HG03280 (cell line): ENCODE results near the gene CFAP92.
"Not testable (repeated sequence)": the region's sequence is repeated elsewhere in the genome, so short reads cannot be mapped to it uniquely, and the experiment has no call there.

Source experiments
- ATAC-seq: cut with Tn5 transposase; IDR thresholded peaks from one replicate; pipeline ENCODE4 v1.9.1; 2021; ENCODE audit warnings: mild to moderate bottlenecking, moderate library complexity; ENCODE audit not compliant: unreplicated experiment

CFAP92 gene

GRCh38 chr3:128942161-128942952 lies 51.5 kb downstream of the CFAP92 start:
- no peak for ATAC-seq

- ATAC-seq: no peak
Measured at GRCh38 chr3:128940252-128940651, 53.6 kb downstream of the CFAP92 start.

- no peak for ATAC-seq
Measured at GRCh38 chr3:128936341-128936740, 57.5 kb downstream of the CFAP92 start.

DNA sequence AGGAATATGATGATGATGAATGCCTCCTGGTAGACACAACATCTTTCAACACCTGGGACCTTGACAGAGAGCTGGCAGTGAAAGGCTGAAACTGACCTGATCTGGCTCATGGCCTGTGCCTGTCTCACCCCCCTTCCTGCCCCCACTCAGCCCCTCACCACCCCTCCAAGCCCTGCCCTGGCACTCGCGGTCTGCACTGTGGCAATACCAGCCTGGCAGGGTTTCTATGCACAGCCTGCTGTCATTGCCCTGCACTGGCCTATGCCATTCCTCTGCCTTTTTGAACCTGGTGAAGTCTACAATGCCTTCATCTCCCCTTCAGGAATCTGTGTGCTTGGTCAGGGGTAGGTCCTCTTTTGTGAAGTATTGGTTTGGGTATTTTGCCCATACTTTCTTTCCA lies 58.0 kb downstream of the CFAP92 start:
- no peak for ATAC-seq

- no peak for ATAC-seq
Measured at GRCh38 chr3:128933922-128934253, 60.0 kb downstream of the CFAP92 start.

- no peak for ATAC-seq
Measured at GRCh38 chr3:128933213-128933921, 60.5 kb downstream of the CFAP92 start.

DNA sequence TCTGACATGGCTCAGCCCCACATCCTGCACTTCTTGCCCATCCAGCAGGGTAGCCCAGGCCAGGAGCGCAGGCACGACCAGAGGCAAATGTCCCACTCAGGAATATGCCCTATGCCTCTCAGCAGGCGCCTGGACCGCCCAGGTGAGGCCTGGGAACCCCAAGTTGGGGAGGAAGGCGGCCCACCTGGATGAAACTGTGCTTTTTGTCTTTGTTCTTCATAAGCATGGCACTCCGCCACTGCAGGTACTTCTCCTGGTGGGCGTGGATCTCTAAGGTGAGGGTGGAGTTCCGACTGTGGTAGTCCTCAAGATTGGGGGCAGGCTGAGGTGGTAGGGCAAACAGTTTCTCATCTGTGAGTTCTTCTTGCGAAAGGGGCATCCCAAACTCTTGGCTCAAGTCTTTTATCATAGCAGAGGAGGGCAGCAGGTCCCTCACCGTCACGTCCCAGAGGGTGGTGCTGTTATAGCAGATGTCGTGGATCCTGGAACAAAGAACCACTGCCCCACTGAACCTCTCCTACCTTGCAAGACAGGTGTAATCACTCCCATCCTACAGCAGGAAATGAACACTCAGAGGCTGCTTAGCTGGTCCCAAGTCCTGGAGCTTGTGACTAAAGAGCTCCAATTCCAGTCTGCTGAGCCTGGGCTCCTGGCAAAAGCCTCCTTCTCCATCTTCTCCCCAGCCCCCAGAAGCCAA lies 61.2 kb downstream of the CFAP92 start:
- ATAC-seq: no peak

GRCh38 chr3:128931046-128931445 lies 62.8 kb downstream of the CFAP92 start:
- no peak for ATAC-seq

GRCh38 chr3:128929364-128929763 lies 64.5 kb downstream of the CFAP92 start:
- ATAC-seq: no peak

- not testable (repeated sequence) for ATAC-seq
Measured at GRCh38 chr3:128923986-128924385, 69.9 kb downstream of the CFAP92 start.

DNA sequence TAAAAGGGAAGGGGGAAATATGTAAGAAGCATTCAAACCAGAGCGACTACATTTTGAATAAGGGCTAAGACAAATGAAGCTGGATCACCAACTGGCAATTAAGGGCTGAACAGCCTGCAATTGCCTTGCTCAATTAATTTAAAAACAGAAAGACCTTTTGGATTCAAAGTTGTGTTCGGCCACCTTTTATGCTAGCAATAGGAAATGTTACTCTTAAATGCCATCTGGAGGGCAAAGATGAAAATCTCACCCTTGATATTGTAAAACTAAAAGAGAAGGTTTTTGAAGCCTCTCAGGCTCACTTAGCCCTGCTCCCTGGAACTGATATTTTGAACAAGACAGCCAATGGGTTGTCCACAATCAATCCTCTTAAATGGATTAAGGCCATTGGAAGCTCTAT lies 70.3 kb downstream of the CFAP92 start:
- ATAC-seq: no peak

DNA sequence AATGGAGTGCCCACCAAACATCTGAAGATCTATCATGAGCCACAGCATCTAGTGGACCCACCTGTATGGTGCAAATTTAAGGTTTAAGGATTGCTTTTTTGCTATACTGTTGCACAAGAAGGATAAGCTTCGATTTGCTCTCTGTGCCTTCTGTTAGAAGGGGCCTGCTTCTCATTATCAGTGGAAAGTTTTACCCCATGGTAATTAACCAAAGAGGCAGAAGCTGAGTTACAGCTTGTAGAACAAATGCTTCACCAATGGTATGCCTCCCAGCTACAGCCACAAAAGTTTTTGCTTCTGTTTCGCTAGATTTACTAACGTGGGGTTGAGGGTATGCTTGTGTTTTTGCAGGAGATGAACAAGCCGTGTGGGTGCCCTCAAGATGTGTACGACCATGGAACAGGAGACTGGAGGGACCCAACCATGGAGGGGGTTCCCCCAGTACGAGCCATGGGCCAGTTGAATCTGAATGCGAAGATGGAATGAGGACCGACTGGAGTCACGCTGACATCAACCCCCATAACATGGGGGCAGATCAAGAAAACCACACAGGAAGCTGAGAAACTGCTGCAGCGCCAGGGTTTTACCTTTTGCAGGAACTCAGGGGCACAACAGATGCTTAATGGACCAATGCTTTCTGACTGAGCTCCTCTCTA lies 70.9 kb downstream of the CFAP92 start:
- no peak for ATAC-seq

DNA sequence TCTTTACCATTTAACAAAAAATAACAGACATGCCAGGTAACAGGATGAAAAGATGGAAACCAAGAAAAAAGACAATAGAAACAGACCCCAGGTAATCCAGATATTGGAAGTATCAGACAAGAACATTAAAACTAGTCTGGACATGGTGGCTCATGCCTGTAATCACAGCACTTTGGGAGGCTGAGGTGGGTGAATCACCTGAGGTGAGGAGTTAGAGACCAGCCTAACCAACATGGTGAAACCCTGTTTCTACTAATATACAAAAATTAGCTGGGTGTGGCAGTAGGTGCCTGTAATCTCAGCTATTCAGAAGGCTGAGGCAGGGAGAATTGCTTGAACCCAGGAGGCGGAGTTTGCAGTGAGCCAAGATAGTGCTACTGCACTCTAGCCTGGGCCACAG lies 73.9 kb downstream of the CFAP92 start:
- no peak for ATAC-seq

- no peak for ATAC-seq
Measured at GRCh38 chr3:128917291-128917690, 76.6 kb downstream of the CFAP92 start.

GRCh38 chr3:128914966-128915645 lies 78.8 kb downstream of the CFAP92 start:
- ATAC-seq: no peak

DNA sequence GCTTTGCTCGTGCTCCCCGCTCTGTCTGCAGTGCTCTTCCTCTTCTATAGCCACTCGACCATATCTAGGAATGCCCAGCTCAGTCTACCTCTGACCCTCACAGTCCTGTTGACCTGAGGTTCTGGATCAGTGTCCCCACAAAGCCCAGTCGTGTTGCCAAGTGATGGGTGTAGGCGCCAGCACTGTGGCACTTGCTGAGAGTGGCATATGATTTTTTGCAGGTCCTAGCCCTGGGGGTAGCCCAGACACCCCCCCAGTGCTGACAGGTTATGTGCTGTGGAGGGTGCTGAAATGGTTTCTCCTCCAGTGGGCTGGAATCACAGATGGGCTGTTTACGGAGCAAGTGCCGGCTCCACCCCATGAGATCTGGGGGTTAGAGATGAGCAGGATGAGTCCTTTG lies 82.0 kb downstream of the CFAP92 start:
- no peak for ATAC-seq

DNA sequence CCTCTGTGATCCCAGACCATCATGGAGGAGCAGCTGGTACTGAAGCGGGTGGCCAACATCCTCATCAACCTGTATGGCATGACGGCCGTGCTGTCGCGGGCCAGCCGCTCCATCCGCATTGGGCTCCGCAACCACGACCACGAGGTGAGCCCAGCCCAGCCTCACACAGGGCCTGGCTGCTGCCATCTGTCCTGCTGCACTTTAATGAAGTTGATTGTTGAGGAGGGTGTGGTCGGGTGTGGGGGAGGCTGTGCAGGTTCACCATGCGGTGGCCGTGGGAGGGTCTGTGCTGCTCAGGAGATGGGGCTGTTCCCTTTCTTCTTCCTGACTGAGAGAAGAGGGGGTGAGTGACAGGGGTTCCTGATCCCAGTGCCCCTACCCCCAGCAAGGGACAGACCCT lies 83.9 kb downstream of the CFAP92 start:
- ATAC-seq: no peak

- no peak for ATAC-seq
Measured at GRCh38 chr3:128908951-128909350, 84.9 kb downstream of the CFAP92 start.

DNA sequence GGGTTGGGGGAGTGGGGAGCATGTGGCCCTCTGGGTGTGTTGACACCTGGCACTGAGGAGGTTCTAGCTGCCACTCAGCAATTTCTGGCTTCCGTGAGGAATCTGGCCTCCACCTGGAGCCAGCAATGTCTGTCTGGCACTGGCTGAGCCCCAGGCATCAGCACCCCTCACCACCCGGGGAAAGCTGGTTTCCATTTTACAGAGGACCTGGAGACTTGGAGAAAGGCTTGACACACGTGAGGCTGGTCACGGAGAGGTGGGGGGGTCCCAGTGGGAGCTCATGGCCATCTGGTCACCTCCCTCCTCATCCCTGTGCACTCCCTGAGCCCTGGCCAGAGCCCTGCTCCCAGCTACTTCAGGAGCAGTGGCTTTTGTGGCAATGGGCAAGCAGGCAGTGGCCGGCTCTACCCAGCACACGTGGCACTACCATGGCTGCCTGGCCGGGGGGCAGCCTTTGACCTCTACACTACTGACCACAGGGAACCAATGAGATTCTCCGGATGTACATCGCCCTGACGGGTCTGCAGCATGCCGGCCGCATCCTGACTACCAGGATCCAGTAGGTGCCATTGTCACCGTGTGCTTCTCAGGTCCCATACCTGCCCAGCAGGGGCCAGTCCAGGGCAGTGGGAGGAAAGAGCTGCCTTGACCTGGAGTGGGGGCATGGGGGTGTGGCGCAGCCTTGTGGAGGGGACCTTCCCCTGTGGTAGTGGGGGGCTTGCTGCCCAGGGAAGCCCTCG lies 86.0 kb downstream of the CFAP92 start:
- ATAC-seq: no peak
